Hypothalamus (tissue), 51 donors: ENCODE results near the gene NXPH4.

Experiments
- DNase-seq, 51 donors: peaks; one replicate each; lab custom pipeline; 2025; lab: John Stamatoyannopoulos, UW

NXPH4 gene

DNA sequence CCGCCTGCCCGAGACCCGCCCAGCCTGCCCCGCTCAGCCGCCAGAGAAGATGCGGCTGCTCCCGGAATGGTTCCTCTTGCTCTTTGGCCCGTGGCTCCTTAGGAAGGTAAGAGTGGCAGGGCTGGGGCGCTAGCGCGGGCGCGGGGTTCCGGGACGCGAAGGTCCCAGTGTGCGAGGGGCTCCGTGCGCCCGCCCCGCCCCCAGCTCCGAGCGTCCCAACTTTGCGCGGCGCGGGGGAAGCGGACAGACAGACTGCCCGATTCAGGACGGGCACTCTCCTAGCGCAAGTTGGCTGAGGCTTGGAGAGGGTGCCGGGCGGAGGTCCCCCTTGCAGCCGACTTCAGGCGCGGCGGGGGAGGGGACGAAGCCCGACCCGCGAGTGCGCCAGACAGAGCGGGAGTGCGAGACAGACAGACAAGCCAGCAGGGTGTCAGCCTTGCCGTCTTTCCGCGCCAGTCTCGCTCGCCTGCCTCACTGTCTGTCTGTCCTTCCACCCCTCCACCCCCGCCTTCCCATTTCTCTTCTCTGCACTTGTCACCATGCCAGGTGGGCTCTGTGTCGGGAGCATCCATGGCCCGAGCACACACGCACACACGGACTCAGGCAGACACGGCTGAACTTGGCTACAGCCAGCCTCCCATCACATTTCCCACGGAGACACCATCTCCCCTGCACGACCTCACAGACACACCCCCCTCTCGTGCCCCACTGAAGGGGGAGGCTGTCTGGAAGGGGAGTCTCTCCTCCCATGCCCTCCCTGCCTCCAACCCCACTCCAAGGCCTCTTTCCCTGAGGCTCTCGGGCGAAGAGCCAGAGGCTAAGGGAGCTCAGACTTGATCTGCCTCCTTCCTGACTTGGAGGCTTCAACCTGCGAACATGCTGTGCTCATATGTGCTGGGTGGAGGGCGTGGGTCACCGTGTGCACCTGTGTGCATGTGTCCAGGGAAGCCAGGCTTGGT, 606 bp downstream of the NXPH4 start:
- DNase-seq = peak in 1 of 51 donors; percentile 7

DNA sequence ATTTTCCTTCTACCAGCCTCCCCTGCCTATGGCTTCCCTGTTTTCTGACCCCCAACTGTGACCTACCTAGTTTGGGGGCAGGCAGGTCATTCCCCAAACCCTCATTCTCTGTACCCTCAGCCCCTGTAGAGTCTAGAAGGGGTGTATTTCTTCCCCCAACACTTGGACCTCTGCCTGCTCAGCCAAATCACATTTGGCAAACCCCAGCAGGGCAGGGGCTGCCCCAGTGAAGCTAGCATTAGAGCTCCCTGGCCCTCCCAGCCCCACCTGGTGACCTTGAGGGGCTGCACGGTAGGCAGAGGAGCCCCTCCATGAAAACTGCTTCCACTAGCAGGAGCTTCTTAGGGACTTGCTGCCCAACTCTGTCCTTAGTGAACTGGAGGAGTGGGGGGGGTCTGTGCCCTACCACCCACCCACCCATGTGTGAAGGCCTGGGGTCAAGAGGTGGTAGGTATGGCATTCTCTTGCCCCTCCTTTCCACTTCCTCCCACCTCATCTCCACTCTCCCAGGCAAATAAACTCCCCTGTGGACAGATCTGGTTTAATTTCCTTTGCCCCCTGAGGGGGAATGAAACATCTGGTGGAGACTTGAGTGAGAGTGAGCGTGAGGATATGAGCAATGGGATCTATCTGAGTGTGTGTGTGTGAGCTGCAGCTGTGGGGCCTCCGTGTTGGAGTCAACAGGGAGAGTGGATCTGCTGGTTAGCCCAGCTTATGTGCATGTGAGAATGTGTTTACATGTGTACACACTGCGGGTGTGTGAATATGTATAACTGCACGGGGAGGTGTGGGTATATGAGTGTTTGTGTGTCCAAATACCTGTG, 1.6 kb downstream of the NXPH4 start:
- DNase-seq = no peak

DNA sequence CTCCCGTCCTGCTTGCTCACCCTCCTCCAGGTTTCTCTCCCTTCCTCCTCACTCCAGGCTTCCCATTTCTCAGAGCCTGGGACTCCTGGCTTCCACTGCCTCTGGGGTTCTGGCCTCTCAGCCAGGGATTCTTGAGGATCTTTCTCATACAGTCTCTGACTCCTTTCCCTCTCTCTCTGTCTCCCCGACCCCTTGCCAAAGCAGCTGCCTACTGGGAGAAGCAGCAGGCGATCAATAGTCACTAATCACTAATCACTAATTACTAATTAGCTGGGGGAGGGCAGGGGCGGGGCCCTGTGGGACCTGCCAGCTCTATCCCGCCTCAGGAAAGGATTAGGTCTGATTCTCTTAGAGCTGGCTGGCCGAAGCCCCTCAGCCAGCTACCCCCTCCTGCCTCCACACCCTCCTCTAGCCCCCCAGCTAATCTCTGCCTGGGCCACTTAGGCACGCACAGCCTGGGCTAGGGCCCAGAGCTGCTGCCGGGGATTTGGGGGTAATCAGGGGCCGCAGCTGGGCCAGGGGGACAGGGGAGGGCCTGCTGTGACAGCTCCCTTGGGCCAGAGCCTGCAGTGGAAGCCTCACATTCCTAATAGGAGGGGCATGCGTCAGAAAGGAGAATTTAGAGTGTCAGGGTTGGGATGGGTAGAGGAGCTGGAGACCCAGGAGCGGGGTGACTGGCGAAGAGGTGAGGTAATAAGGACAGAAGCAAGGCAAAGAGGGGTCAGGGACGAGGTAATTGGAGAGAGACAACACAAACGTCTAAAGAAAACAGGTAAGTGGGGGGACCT, 2.8 kb downstream of the NXPH4 start:
- no peak for DNase-seq

DNA sequence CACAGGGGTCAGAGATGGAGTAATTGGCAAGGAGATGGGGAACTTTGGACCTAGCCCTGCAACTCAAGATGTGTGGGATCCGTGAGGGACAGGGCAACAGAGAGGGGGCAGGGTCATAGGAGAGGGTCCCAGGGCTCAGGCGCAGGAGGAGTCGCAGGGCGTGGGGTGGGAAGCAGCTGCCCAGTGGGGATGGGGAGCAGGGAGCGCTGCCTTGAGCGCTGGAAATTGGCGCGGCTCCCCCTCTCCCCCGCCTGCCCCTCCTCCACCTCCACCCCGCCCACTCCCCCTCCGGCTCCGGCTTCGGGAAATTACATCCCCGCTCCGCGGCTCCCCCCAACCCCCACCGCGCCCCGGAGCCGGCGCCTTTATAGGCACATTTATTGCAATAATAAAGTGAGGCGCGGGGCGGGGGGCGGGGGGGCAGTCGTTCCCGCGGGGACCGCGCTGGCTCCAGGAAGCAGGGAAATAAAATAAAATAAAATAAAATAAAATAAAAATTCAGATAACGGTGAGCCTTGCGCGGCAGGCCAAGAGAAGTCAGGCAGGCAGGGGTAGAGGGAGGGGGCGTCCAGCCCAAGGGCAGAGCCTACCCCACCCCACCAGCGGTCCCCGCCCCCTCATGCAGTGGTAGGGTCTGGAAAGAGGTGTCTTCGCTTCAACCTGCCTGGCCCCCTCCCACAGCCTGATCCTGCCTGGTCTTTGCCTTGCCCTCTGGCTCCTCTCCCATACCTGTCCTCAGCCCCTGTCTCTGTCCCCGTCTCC, 3.6 kb downstream of the NXPH4 start:
- DNase-seq = no peak

DNA sequence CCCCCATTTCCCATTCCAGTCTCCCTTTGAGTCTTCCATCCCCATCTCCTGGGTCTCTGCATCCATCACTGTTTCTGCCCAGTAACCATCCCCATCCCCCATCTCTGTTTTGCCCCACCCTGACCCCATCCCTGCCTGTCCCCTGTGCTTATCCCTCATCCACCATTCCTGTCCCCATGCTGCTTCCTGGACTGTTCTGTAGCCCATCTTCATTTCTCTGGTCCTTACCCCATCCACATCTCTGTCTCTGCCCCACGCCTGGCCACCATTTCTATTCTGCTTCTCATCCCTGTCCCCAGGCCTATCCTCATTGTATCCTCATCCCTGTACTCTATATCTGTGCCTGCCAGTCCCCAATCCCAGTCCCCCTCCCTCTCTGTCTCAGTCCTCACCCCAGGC, 4.2 kb downstream of the NXPH4 start:
- no peak for DNase-seq

DNA sequence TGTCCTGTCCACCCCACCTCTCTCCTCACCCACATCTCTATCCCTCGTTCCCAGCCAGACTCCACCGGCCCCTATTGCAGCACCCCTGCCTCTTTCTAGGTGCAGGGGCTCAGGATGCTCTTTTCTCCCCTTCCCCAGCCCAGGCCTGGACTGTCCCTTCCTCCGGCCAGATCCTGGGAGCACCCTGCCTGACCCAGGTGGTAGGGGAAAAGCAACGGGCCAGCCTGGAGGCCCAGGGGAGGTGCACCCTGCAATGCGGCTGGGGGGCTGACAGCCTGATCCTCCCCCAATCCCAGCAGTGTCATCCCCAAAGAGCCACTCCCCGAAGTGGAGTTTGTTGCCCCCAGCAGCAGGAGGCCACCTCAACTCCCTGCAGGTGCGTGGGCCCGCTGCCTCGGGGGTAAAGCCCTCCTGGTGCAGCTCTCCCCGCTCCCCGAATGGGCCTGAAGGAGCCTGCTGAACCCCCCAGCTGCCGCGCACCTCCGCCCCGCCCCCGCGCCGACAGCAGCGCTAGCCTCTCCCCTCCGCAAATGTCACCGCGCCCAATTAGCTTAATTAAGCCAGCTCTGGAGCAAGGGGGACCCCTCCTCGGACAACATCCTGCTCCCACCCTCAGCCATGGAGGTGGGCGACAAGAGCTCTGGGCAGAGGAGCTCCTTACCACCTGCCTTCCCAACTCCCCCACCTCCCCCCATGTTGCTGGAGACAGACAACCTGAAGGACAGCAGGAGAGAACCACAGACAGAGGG, 4.7 kb downstream of the NXPH4 start:
- DNase-seq = no peak

DNA sequence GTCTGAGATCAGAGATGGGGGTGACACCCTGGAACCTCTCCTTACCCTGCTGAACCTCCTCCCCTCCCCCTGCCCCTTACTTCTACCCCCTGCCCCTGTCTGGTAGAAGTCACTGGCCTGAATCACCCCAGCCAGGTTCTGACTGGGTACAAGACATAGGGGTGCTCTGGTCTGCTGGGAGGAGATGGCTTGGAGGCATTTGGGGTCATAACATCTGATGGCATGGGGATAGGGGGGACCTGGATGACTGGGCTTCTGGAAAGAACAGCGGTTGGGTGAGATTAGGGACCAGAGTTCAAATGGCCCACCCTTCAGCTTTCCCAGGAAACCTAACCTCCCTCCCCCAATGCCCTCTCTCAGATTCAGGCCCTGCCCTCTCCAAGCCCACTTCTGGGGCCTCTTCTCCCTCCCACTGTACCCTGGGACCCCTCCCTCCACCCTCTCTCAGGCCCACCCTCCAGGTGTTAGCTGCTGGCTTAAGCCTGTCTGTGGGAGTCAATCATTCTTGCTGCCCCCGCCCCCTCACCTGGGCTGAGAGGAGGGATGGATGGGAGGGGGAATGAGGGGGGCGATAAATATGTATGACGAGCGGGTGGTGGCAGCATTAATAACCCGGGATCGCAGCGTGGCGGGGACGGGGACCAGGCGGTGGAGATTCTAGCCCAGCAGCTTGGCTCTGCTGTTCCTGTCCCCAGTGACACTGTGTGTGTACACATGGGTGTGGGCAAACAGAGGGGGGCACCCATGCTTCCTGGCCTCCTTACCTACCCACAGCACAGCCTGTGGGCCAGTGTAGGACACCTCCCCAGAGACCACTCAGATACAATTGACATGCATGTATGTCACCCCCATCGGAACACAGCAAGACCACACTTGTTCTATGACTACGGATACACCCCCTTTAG, 5.9 kb downstream of the NXPH4 start:
- no peak for DNase-seq

DNA sequence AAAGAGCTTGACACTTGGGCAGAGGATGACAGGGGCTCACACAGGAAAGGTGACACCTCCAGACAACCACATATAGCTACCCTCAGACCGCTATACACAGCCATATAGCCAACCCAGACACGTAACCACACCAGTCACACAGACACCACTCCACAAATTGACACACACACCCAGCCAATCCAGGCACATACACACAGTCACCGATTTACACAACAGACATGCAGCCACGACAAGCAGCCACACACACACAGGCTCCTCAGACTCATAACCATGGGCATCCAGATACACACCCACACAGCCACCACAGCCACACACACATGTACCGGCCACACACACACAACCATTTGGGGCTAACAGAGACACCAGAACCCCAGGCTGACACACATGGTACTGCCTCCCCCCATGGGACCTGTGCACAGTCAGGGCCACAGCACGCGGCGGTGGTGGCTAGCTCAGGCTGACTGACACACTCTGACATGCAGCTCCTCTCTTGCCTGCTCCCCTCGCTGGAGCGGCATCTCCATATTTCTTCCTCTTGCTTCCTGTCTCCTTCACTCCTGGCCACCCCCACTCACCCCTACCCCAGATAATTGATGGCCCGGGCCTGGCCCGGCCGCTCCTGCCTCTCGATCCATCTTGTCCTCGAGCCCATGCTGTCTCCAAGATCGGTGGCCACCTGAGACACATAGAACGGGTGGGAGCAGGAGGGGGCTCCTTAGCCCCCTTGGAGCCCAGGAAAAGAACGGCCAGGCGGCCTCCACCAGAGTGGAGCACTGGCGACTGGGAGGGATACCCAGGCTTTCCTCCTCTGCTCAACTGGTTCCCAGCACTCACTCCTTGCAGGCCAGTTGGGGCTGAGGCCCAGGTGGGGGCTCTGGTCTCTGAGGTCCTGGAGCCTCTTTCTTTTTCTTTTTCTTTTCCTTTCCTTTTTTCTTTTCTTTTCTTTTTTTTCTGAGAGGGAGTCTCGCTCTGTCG, 6.9 kb downstream of the NXPH4 start:
- peak in 1 of 51 donors; percentile 7 for DNase-seq

DNA sequence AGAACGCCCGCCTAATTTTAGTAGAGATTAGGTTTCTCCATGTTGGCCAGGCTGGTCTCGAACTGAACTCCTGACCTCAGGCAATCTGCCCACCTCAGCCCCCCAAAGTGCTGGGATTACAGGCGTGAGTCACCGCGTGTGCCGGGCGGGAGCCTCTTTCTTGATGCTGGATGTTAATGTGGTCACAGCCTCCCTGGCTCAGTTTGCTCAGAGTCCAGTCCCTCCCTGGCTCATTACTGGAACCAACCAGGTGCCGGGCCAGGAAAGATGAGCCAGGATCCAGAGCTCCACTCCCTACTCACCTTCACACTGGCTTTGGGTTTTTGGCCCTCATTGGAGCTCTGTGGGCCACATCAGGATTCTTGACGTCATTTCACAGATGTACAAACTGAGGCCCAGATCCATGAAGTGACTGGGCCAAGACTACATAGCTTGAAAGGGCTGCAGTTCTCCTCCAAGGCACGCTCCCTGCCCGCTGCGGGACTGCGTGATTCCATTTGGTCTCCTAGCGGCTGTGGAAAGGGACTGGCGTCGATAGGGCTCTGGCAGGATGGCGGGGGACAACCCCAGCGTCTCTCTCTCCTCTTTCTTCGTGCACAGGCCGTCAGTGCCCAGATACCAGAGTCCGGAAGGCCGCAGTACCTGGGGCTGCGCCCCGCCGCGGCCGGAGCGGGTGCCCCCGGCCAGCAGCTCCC, 7.8 kb downstream of the NXPH4 start:
- no peak for DNase-seq

DNA sequence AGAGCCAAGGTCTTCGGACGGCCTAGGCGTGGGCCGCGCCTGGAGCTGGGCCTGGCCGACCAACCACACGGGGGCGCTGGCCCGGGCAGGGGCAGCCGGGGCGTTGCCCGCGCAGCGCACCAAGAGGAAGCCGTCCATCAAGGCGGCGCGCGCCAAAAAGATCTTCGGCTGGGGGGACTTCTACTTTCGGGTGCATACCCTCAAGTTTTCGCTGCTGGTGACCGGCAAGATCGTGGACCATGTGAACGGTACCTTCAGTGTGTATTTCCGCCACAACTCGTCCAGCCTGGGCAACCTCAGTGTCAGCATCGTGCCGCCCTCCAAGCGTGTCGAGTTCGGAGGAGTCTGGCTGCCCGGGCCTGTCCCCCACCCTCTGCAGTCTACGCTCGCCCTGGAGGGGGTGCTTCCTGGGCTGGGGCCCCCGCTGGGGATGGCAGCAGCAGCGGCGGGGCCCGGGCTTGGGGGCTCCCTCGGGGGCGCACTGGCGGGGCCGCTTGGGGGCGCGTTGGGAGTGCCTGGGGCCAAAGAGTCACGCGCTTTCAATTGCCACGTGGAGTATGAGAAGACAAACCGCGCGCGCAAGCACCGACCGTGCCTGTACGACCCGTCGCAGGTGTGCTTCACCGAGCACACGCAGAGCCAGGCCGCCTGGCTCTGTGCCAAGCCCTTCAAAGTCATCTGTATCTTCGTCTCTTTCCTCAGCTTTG, 8.5 kb downstream of the NXPH4 start:
- DNase-seq = peak in 2 of 51 donors; percentile 11 to 24

DNA sequence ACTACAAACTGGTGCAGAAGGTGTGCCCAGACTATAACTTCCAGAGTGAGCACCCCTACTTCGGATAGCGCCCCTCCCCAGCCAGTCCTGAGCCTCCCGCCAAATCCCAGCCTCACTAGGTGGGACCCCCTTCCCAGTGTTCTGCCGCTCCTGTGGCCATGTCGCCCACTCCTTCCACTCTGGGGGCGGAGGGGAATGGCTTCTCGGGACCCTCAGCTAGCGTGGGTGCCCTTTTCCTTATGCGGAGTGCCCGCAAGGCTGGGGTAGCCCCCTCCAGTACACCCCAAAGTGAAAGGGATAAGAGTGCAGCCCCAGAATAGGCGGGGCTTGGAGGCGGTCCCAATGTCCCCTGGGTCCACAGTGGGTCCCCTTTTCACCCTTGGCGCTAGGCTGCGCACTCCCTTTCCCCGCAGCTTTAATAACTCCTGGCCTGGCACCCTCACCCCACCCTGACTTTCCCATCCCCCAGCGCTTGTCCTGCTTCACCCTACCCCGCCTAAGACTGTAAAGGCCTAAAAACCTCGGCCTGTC, 9.2 kb downstream of the NXPH4 start:
- DNase-seq = no peak

DNA sequence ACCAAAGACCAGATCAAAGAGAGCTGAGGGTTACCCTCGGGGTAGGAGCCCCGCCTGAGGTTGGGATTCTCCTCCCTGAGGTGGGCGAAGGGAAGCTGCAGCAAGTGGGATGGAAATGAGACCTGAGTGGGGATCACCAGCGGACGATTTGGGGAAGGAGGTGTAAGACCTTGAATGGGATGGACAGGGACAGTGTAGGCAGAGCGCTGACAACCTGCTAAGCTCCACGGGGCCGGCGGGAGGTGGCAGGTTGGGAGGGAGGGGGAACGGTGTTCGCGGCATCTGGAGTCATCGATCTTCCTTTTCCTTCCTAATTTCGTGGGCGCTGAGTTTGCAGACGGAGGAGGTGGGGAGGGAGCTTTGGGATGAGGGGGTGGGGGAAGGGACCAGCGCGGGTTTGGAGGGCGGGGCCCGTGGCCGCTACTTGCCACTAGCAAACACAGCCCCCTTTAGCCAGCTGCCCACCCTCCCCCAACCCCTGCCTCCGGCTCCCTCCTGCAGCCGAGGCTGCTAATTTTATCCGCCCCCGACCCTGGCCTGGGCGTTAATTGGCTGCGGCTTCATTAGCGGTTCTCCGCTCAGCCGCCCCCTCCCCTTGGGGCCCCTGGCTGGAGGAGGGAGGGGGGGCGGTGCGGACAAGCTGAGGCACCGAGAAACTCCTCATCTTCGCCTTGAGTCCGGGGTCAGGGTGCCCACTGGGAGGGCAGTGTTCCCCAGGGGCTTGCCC, 10.2 kb downstream of the NXPH4 start:
- DNase-seq = no peak

DNA sequence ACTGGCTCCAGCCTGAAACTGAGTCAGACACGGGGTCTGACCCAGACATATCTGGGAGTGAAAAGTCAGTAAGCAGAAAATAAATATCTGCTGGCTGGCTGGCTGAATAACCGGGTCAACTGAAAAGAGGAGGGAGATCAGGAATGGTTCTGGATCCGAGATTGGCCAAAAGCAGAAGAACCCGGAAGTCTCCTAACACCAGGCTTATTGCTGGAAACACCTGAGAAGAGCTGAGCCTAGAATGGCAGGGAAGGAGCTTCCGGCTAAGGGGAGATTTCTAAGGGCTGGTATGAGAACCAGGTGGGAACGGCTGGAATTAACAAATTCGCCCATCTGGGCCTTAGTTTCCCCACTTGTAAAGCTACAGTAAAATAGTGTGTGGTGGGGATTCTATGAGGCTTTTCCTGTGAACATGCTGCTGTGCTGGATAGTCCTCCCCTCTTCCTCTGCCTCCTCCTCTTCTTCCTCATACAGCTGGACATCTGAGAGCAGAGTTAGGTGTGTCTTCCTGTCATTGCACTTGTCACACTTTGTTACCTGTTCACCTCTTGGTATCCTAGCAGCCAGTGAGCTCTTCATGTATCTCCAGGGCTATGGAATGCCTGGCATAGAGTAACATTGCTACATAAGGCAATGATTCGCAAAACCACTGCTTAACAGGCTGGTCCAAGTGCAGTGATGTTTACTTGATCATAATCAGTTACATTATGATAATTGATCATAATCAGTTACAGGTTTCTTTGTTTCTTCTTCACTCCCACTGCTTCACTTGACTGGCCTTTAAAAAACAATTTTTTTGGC, 10.9 kb downstream of the NXPH4 start:
- no peak for DNase-seq

DNA sequence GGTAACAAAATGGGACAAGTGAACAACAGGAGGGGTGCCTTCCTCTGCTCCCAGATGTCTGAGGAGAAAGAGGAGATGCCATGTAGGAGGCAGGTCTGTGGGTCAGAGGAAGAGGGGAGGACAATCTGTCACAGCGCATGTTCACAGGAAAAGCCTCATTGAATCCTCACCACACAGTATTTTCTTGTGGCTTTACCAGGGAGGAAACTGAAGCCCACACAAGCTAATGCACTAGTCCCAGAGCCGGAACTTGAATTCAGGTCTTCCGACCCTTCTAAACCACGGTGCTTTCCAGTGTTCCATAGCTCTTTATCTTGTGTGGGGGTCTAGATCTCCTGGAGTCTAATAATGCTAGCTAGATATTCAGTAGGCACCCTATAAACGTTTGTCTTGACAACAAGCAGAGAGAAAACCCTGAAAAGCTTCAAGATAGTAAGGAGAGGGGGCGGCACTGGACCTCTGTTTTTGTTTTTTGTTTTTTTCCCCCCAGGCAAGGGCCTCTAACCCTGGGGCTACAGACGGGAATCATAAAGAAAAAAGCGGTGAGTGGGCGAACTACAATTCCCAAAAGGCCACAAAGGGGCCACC, 12.5 kb downstream of the NXPH4 start:
- no peak for DNase-seq
